Measurements from ENCODE around the gene MAST2.

DNA sequence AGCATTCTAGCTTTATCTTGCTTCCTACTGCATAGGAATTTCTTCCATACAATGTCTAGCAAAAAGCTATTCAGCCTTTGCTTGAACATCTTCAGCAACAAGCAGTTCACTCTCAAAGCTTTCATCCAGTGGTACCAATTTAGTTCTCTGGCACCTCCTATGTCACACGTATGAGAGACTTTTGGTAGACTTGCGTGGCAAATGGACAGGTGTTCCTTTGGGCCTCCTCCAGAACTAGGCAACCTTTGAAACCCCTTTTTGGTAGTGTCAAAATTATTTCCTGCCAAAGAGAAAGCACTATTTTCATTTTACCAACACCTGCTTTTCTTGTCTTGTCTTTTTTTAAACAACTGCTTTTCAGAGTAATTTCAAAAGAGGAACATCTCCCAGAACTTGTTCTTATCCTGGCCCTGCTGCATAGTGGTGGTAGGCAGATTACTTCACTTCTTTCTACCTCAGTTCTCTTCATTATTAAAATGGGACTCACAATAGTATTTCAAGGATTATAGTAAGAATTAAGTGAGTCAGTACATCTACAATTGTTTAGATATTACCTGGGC, 122.4 kb downstream of the MAST2 start:
- TF ChIP-seq CTCF (IDR thresholded peaks at IDR 0.05) (no peak), POLR2AphosphoS5 (IDR thresholded peaks at IDR 0.05; ENCODE audit: low read depth, low read length) (no peak), TCF7L2 (IDR thresholded peaks at IDR 0.05; ENCODE audit: low read depth, low read length) (no peak), SIN3A (IDR thresholded peaks at IDR 0.05; ENCODE audit: borderline replicate concordance, insufficient read depth, low read depth, low read length) (no peak)
- TF ChIP-seq, protein P1, sequence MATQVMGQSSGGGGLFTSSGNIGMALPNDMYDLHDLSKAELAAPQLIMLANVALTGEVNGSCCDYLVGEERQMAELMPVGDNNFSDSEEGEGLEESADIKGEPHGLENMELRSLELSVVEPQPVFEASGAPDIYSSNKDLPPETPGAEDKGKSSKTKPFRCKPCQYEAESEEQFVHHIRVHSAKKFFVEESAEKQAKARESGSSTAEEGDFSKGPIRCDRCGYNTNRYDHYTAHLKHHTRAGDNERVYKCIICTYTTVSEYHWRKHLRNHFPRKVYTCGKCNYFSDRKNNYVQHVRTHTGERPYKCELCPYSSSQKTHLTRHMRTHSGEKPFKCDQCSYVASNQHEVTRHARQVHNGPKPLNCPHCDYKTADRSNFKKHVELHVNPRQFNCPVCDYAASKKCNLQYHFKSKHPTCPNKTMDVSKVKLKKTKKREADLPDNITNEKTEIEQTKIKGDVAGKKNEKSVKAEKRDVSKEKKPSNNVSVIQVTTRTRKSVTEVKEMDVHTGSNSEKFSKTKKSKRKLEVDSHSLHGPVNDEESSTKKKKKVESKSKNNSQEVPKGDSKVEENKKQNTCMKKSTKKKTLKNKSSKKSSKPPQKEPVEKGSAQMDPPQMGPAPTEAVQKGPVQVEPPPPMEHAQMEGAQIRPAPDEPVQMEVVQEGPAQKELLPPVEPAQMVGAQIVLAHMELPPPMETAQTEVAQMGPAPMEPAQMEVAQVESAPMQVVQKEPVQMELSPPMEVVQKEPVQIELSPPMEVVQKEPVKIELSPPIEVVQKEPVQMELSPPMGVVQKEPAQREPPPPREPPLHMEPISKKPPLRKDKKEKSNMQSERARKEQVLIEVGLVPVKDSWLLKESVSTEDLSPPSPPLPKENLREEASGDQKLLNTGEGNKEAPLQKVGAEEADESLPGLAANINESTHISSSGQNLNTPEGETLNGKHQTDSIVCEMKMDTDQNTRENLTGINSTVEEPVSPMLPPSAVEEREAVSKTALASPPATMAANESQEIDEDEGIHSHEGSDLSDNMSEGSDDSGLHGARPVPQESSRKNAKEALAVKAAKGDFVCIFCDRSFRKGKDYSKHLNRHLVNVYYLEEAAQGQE (IDR thresholded peaks at IDR 0.05; ENCODE audit: insufficient read depth in 1 of 2, low read depth in 2 of 2, low read length in 1 of 2) = no peak
